Chondrocyte (in vitro differentiated cells): ENCODE results near the gene IGIP. TPM values are rescaled to one million over a fixed set of nuclear protein-coding genes. Genes with fewer than 3 reads are reported as not detected.
A peak's percentile ranks its signal among the peaks of the same experiment; 100 is the strongest.

Source experiments
- DNase-seq: peaks from one replicate; pipeline ENCODE4 v3.0.0; 2021; ENCODE audit warnings: mixed read lengths, low spot score
- H3K27ac Mint-ChIP-seq: one replicate; pipeline ENCODE4 v1.8.0; 2021; ENCODE audit warnings: mild to moderate bottlenecking, moderate library complexity, mixed read lengths; ENCODE audit not compliant: unreplicated experiment
- H3K27me3 Mint-ChIP-seq: 2 replicates; pipeline ENCODE4 v1.8.0; 2021; ENCODE audit warnings: low read depth, mixed read lengths
- H3K36me3 Mint-ChIP-seq: 2 replicates; pipeline ENCODE4 v1.8.0; 2021; ENCODE audit warnings: low read depth, mixed read lengths
- H3K4me1 Mint-ChIP-seq: 2 replicates; pipeline ENCODE4 v1.8.0; 2021; ENCODE audit warnings: low read depth, mild to moderate bottlenecking, mixed read lengths
- H3K4me3 Mint-ChIP-seq: one replicate; pipeline ENCODE4 v1.8.0; 2021; ENCODE audit warnings: mild to moderate bottlenecking, moderate library complexity, mixed read lengths; ENCODE audit not compliant: unreplicated experiment
- H3K9me3 Mint-ChIP-seq: 2 replicates; pipeline ENCODE4 v1.8.0; 2021; ENCODE audit warnings: low read depth, mixed read lengths
- total RNA-seq: library from RNA; stranded (reverse); gene quantifications from 3 replicates; pipeline ENCODE4 v1.2.1, GENCODE V29; 2021
- TF ChIP-seq, protein P1 (sequence below): fragments of 200-600 bp; sonication (generic); IDR thresholded peaks from 2 replicates; pipeline ENCODE4 v1.5.0; 2021; ENCODE audit warnings: antibody characterized with exemption, mild to moderate bottlenecking, moderate library complexity

The IGIP gene
- total RNA-seq, 1 donor from 2014 or later = 6.9 TPM

DNA sequence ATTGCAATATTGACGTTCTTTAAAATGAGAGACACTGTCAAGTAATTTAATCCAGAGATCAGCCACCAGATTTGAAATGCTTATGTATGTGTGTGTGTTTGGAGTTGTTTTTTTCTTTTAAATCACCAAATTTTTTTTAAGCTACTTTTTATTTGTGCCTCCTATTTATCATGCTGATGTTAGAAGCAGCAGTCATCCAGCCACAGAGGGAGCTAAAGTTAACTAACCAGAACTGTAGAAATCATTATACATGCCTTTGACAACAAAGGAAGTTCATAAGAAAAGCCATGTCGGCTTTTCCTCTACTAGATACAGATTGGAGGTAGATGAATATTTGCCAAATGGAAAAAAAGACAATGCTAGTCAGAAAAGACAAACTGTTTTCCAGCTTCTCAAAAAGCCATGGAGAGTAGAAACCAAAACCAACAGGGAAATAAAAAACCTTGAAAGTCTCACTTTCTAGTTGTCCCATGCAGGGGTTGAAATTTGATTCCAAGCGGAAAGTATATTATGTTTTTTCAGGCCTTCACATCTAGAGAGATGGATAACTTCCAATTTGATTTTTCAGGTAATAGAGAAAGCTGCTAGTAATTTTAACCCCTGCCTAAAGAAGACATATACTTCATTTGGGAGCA is 7.3 kb upstream of the IGIP start:
- no peaks in the 10 kb centered on the region for H3K9me3 Mint-ChIP-seq
- H3K27ac Mint-ChIP-seq = no peak overlapping the region
- no peaks in the 10 kb centered on the region for H3K36me3 Mint-ChIP-seq
- TF ChIP-seq, protein P1, sequence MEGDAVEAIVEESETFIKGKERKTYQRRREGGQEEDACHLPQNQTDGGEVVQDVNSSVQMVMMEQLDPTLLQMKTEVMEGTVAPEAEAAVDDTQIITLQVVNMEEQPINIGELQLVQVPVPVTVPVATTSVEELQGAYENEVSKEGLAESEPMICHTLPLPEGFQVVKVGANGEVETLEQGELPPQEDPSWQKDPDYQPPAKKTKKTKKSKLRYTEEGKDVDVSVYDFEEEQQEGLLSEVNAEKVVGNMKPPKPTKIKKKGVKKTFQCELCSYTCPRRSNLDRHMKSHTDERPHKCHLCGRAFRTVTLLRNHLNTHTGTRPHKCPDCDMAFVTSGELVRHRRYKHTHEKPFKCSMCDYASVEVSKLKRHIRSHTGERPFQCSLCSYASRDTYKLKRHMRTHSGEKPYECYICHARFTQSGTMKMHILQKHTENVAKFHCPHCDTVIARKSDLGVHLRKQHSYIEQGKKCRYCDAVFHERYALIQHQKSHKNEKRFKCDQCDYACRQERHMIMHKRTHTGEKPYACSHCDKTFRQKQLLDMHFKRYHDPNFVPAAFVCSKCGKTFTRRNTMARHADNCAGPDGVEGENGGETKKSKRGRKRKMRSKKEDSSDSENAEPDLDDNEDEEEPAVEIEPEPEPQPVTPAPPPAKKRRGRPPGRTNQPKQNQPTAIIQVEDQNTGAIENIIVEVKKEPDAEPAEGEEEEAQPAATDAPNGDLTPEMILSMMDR = peak; percentile 18
- no peaks in the 10 kb centered on the region for H3K27me3 Mint-ChIP-seq
- DNase-seq = no peak
- H3K4me1 Mint-ChIP-seq = peaks cover 37% of the 10 kb centered on the region
- H3K4me3 Mint-ChIP-seq = no peak overlapping the region

DNA sequence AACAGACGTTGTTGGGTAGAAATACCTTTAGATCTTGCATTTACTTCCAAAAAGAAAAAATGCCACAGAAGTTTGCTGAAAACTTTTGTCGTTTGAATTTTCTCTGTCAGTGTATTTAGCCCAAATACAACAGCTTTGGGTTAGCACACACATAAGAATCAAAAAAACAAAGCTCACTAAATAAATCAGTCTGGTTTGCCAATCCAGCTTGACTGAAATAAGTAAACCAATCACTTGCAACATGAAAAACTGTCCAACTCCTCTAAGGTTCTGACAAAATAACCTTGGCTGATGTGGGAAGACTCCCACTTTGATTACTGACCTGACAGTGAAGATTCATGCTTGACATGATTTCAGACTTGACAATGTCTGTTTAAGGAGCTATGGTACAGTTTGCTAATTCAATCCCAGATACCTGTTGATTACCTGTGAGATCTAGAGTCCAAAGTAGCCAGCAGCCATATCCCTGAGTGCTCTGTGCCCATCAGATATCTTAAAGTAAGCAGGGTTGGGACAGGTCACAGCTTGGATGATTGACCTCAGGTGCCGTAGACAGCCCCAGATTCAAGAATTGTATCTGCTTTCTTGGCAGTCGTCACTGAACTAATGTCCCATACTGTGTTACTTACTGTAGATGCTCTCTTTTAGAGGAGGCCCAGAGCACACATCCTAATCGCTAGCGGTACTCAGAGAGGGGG is 727 bp downstream of the IGIP start:
- H3K4me3 Mint-ChIP-seq = no peak overlapping the region
- H3K4me1 Mint-ChIP-seq = peaks cover 8% of the 10 kb centered on the region
- DNase-seq = no peak
- no peak overlapping the region for H3K27ac Mint-ChIP-seq
- no peaks in the 10 kb centered on the region for H3K36me3 Mint-ChIP-seq
- TF ChIP-seq, protein P1 = no peak
- H3K27me3 Mint-ChIP-seq = no peaks in the 10 kb centered on the region
- H3K9me3 Mint-ChIP-seq = no peaks in the 10 kb centered on the region

DNA sequence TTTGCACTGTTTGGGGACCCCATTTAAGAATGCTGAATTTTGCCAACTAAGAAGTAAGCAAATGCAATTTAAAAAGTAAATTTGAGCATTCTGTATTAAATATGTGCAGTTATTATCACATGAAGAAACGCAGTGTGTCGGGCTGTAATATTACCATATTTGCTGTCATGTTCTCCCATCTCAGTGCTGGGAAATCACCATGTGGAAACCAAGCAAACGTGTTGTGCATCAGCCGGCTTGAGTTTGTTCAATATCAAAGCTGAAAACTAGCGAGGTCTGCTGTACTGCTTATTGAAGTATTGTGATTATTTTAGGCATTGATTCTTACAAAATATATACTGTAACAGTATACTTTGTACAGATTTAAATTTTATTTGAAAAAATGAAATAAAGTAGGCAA is 2.6 kb downstream of the IGIP start:
- DNase-seq = no peak

DNA sequence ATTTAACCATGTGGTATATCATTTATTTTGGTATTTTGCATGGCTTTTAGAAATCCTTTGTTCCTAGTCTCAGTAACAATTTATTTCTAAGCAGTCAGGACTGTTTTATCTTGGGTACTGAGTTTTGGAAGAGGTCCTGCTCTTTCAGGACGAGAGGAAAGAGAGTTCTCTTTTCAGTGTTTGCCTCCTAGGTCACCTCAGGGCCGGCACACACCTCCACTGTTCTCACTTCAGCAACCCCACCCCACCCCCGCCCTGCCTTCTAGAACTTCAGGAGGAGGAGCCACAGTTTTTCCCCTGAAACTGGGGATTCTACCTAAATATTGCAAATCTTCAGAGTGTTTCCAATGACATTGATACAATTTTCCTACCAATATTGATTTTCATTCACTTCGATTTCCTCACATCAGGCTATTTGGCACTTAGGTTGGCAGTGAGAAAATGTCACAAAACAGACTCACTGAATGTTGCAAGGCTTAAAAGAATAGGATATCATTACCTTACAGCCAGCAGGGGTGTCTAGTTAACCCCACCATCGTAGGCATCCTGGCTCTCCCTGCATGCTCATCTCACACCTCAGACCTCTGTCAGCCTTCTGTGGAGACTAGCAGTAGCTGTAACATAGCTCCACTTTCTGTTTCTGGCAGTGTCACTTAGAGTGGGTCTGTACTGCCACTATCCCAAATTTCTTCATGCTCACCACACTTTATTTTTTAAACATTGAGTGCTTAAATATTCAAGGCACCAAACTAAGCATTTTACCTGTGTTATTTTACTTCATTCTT is 5.4 kb downstream of the IGIP start:
- Mint-ChIP-seq H3K27ac (no peak overlapping the region), H3K4me1 (peaks cover 12% of the 10 kb centered on the region)

More for the DNA sequence above, 2.6 kb downstream of the IGIP start:
- no peaks in the 10 kb centered on the region for H3K27me3 Mint-ChIP-seq
- no peak overlapping the region for H3K4me3 Mint-ChIP-seq
- no peaks in the 10 kb centered on the region for H3K9me3 Mint-ChIP-seq
- H3K4me1 Mint-ChIP-seq = peaks cover 20% of the 10 kb centered on the region
- TF ChIP-seq, protein P1 = no peak
- H3K27ac Mint-ChIP-seq = no peak overlapping the region
- no peaks in the 10 kb centered on the region for H3K36me3 Mint-ChIP-seq

More for the DNA sequence above, 5.4 kb downstream of the IGIP start:
- DNase-seq = no peak
- Mint-ChIP-seq H3K9me3 (no peaks in the 10 kb centered on the region), H3K4me3 (no peak overlapping the region), H3K36me3 (no peaks in the 10 kb centered on the region), H3K27me3 (no peaks in the 10 kb centered on the region)
- TF ChIP-seq, protein P1 = no peak
